K562 (cell line): ENCODE results near the gene CD101. TPM values are rescaled to one million over a fixed set of nuclear protein-coding genes. Genes with fewer than 3 reads are reported as not detected.

ENCODE experiments used
- ATAC-seq: fragments of 200-7000 bp; cut with Tn5 transposase; 3 replicates; pipeline ENCODE4 v1.9.1; 2020; ENCODE audit warnings: moderate library complexity
- BruUV-seq: library from RNA; stranded (reverse); fragments of 400-500 nt; replicated peaks from 2 replicates; lab custom pipeline; 2021; lab: Mats Ljungman, UMichigan
- CTCF ChIA-PET: fragments of 300-600 bp; formaldehyde crosslinking; extraction: SDS; loops from one replicate; lab custom pipeline; 2021; ENCODE audit warnings: low intra/inter-chr PET ratio; lab: Yijun Ruan, JAX
- POLR2A ChIA-PET: fragments of 300-600, 350-650 bp; sonication (Branson Sonifier 250); formaldehyde crosslinking; extraction: SDS; loops from one replicate; lab custom pipeline; 2021; ENCODE audit warnings: antibody characterized with exemption, inconsistent platforms; lab: Yijun Ruan, JAX
- DNase-seq, 4 experiments: peaks; one replicate each; pipeline versions ENCODE4 v3.0.0 to v3.0.0-alpha.2; 2011 to 2018; ENCODE audit warnings: low spot score in 3 of 4, mixed read lengths in 3 of 4; ENCODE audit errors: extremely low read depth in 1 of 4
- FAIRE-seq: peaks from 2 replicates; lab custom pipeline; 2011; peaks lifted over from hg19 to GRCh38; lab: Jason Lieb, UNC
- H2AFZ ChIP-seq: 2 replicates; pipeline ENCODE4 v1.6.0; 2011; ENCODE audit warnings: low read depth, low read length, control low read depth, inconsistent platforms
- H3K27ac ChIP-seq: fragments of 200-600 bp; 3 replicates; pipeline ENCODE4 v1.8.0; 2011; ENCODE audit warnings: low read depth, mild to moderate bottlenecking, control low read depth, inconsistent platforms, low read length, moderate library complexity, mixed read lengths; ENCODE audit errors: extremely low read depth
- H3K27me3 ChIP-seq, 2 experiments: fragments of 300-600 bp in 1 of 2; 2 replicates in 1 of 2; 3 replicates in 1 of 2; pipeline versions ENCODE4 v1.6.0 to v1.8.0; 2011; ENCODE audit warnings: inconsistent platforms in 2 of 2, low read length in 2 of 2, mild to moderate bottlenecking in 1 of 2, mixed read lengths in 1 of 2, moderate library complexity in 1 of 2; ENCODE audit not compliant: control insufficient read depth in 2 of 2, insufficient read depth in 2 of 2
- H3K36me3 ChIP-seq: fragments of 300-600 bp; 3 replicates; pipeline ENCODE4 v1.8.0; 2011; ENCODE audit warnings: mild to moderate bottlenecking, low read length, inconsistent platforms; ENCODE audit not compliant: control insufficient read depth, insufficient read depth
- H3K4me1 ChIP-seq, 2 experiments: fragments of 200-600 bp in 1 of 2; replicated peaks in 1 of 2; 2 replicates in 1 of 2; 3 replicates in 1 of 2; pipeline versions ENCODE4 v1.5.1 to v1.8.0; 2011; ENCODE audit warnings: inconsistent platforms in 2 of 2, low read length in 2 of 2, mild to moderate bottlenecking in 1 of 2, mixed read lengths in 1 of 2, moderate library complexity in 1 of 2; ENCODE audit not compliant: control insufficient read depth in 2 of 2, insufficient read depth in 2 of 2
- H3K4me2 ChIP-seq: 2 replicates; pipeline ENCODE4 v1.6.1; 2011; ENCODE audit warnings: low read length, control low read depth, inconsistent platforms, mixed read lengths; ENCODE audit not compliant: insufficient read depth
- H3K4me3 ChIP-seq: fragments of 200-600 bp; sonication (generic), shearing (Covaris generic); 2 replicates; pipeline ENCODE4 v1.5.1; 2016; ENCODE audit warnings: control low read depth, inconsistent platforms
- H3K79me2 ChIP-seq: fragments of 200-600 bp; 3 replicates; pipeline ENCODE4 v1.8.0; 2011; ENCODE audit warnings: low read length, inconsistent platforms; ENCODE audit not compliant: control insufficient read depth, insufficient read depth
- H3K9ac ChIP-seq, 2 experiments: 2 replicates each; pipeline versions ENCODE4 v1.6.0 to v1.6.1; 2011; ENCODE audit warnings: low read depth in 2 of 2, low read length in 2 of 2, control low read depth in 1 of 2, inconsistent platforms in 1 of 2, mild to moderate bottlenecking in 1 of 2, mixed read lengths in 1 of 2; ENCODE audit not compliant: insufficient read depth in 1 of 2
- H3K9me1 ChIP-seq: one replicate; pipeline ENCODE4 v1.6.0; 2011; ENCODE audit warnings: inconsistent platforms, mild to moderate bottlenecking, low read length, moderate library complexity; ENCODE audit not compliant: control insufficient read depth, insufficient read depth
- H3K9me3 ChIP-seq: replicated peaks from 2 replicates; pipeline ENCODE4 v1.5.1; 2011; ENCODE audit warnings: low read depth, low read length, inconsistent platforms; ENCODE audit not compliant: control insufficient read depth, insufficient read depth
- H4K20me1 ChIP-seq: replicated peaks from 2 replicates; pipeline ENCODE4 v1.6.1; 2011; ENCODE audit warnings: low read length, inconsistent platforms, mixed read lengths; ENCODE audit not compliant: control insufficient read depth, insufficient read depth
- GTF2A2 ChIP-seq: IDR thresholded peaks from 2 replicates; pipeline ENCODE4 v1.6.1; 2016; ENCODE audit warnings: mild to moderate bottlenecking, missing genetic modification characterization, missing compliant biosample characterization
- GTF2B ChIP-seq: IDR thresholded peaks from 2 replicates; pipeline ENCODE4 v1.6.1; 2011; ENCODE audit not compliant: insufficient read length; ENCODE audit errors: extremely low read depth
- HDAC1 ChIP-seq, 2 experiments: fragments of 450-650 bp; IDR thresholded peaks; 2 replicates each; pipeline ENCODE4 v1.6.1; 2016 to 2017; ENCODE audit warnings: inconsistent platforms in 1 of 2, mild to moderate bottlenecking in 1 of 2, moderate library complexity in 1 of 2
- IRF9 ChIP-seq: fragments of 450-650 bp; IDR thresholded peaks from 2 replicates; pipeline ENCODE4 v1.6.1; 2016; ENCODE audit warnings: missing biosample characterization, missing genetic modification characterization
- KDM4B ChIP-seq, 2 experiments: fragments of 450-650 bp in 1 of 2; sonication (generic) in 1 of 2; IDR thresholded peaks; 2 replicates each; pipeline ENCODE4 v1.6.1; 2016 to 2017; ENCODE audit warnings: borderline replicate concordance in 2 of 2, antibody characterized with exemption in 1 of 2, low read depth in 1 of 2, mild to moderate bottlenecking in 1 of 2
- NONO ChIP-seq, 2 experiments: fragments of 200-400 bp in 1 of 2; fragments of 450-650 bp in 1 of 2; formaldehyde crosslinking in 1 of 2; IDR thresholded peaks; 2 replicates each; pipeline ENCODE4 v1.6.1; 2017; ENCODE audit warnings: low read depth in 2 of 2, mild to moderate bottlenecking in 2 of 2, moderate library complexity in 2 of 2, low read length in 1 of 2
- NR2C1 ChIP-seq, 2 experiments: fragments of 450-650 bp; IDR thresholded peaks; 2 replicates each; pipeline ENCODE4 v1.6.1; 2017; ENCODE audit warnings: mild to moderate bottlenecking in 2 of 2, antibody characterized with exemption in 1 of 2, inconsistent platforms in 1 of 2, missing compliant biosample characterization in 1 of 2, missing genetic modification characterization in 1 of 2
- NR2F6 ChIP-seq: fragments of 450-650 bp; formaldehyde crosslinking; IDR thresholded peaks from 2 replicates; pipeline ENCODE4 v1.4.0; 2020; ENCODE audit warnings: mild to moderate bottlenecking
- SMAD3 ChIP-seq: fragments of 450-650 bp; formaldehyde crosslinking; conservative IDR thresholded peaks from 2 replicates; pipeline ENCODE4 v1.4.0; 2020; ENCODE audit warnings: mild to moderate bottlenecking
- XRCC4 ChIP-seq: IDR thresholded peaks from one replicate; pipeline ENCODE4 v1.6.1; 2011; ENCODE audit not compliant: insufficient read depth, insufficient read length; ENCODE audit errors: extremely low read depth
- YY1 ChIP-seq, 3 experiments: IDR thresholded peaks; 2 replicates each; pipeline ENCODE4 v1.6.1; 2011; ENCODE audit warnings: low read length in 2 of 3, mild to moderate bottlenecking in 2 of 3, moderate library complexity in 2 of 3, borderline replicate concordance in 1 of 3, control low read depth in 1 of 3, low read depth in 1 of 3; ENCODE audit not compliant: insufficient read depth in 3 of 3, insufficient replicate concordance in 2 of 3, control insufficient read depth in 1 of 3, insufficient read length in 1 of 3; ENCODE audit errors: extremely low read depth in 1 of 3
- ZNF212 ChIP-seq: fragments of 450-650 bp; formaldehyde crosslinking; IDR thresholded peaks from 2 replicates; pipeline ENCODE4 v1.4.0; 2020; ENCODE audit warnings: mild to moderate bottlenecking
- ZNF551 ChIP-seq: fragments of 250-450 bp; sonication (Bioruptor Pico); IDR thresholded peaks from 2 replicates; pipeline ENCODE4 v1.5.0; 2021; ENCODE audit warnings: mild to moderate bottlenecking, moderate library complexity
- ZNF57 ChIP-seq: fragments of 450-650 bp; formaldehyde crosslinking; IDR thresholded peaks from 2 replicates; pipeline ENCODE4 v1.4.0; 2020; ENCODE audit warnings: mild to moderate bottlenecking, moderate library complexity
- ZNF695 ChIP-seq: fragments of 450-650 bp; formaldehyde crosslinking; IDR thresholded peaks from 2 replicates; pipeline ENCODE4 v1.4.0; 2020; ENCODE audit warnings: mild to moderate bottlenecking, moderate library complexity
- ZNF699 ChIP-seq: fragments of 250-450 bp; sonication (Bioruptor Pico); IDR thresholded peaks from 2 replicates; pipeline ENCODE4 v1.8.0; 2021; ENCODE audit warnings: mild to moderate bottlenecking, moderate library complexity; ENCODE audit not compliant: insufficient replicate concordance
- WGBS: fragments of 100-300 bp; shearing (Covaris generic); methylation state at CpG from one replicate; pipeline ENCODE4 v1.1.6; 2016; ENCODE audit warnings: low coverage, mixed read lengths; ENCODE audit not compliant: insufficient coverage; ENCODE audit errors: missing lambda C conversion rate; 5-methylcytosine and 5-hydroxymethylcytosine counted together
- in situ Hi-C: fragments of 300-500 bp; cut with MboI; formaldehyde crosslinking; loops from 4 replicates; pipeline ENCODE4 v1.15.0; 2018; ENCODE audit warnings: inconsistent platforms, mixed read lengths
- intact Hi-C: fragments of 100-400 bp; cut with micrococcal nuclease; formaldehyde crosslinking; loops from 2 replicates; pipeline ENCODE4 v1.14.2; 2022
- polyA plus RNA-seq, 8 experiments: library from polyadenylated mRNA; depleted of rRNA in 4 of 8; stranded (reverse) in 5 of 8; unstranded in 3 of 8; fragments of >200 nt; fragmentation: Nextera tagmentation in 2 of 8; fragmentation: Illumina TruSeq in 1 of 8; extraction: Ambion mirVana in 2 of 8; extraction: Trizol in 1 of 8; gene quantifications; 2 replicates each; pipeline versions ENCODE4 v1.2.1 to v1.2.3, GENCODE V29; 2011 to 2014; ENCODE audit warnings: inconsistent platforms in 1 of 8, missing spikeins in 1 of 8
- total RNA-seq, 7 experiments: library from RNA; depleted of rRNA in 6 of 7; stranded (reverse); fragments of >200 nt in 6 of 7; fragmentation: Illumina TruSeq in 2 of 7; extraction: Trizol in 2 of 7; gene quantifications; 2 replicates each; pipeline versions ENCODE4 v1.2.1 to v1.2.3, GENCODE V29; 2011 to 2021; ENCODE audit warnings: low replicate concordance in 1 of 7

The CD101 gene
- total and polyA plus RNA-seq, 9 of the 15 experiments (the other 6 are each of a cell fraction or from before 2014, with no cell fraction given), result 0.04 to 1.1 (median 0.20) TPM

GRCh38 chr1:116958110-116958509, 43.5 kb upstream of the CD101 start:
- H2AFZ ChIP-seq, result no peak overlapping the region
- H3K36me3 ChIP-seq, result peaks cover 39% of the 10 kb centered on the region
- DNase-seq (no peak), FAIRE-seq (no peak), ATAC-seq (no peak)
- POLR2A ChIA-PET, result interaction anchor here (0.6 to 1.4 kb wide), 4 partner anchors 10 to 133 kb away, joined by 3 read pairs; no protein-coding TSS in a partner anchor
- no peak for TF ChIP-seq ZNF551
- TF ChIP-seq ZNF699 (CRISPR knock-in tag), result no peak
- TF ChIP-seq SMAD3 (CRISPR knock-in tag), result no peak
- no peak for TF ChIP-seq NR2C1 (IDR thresholded peaks at IDR 0.05)
- TF ChIP-seq NR2C1 (tag; IDR thresholded peaks at IDR 0.05), result no peak
- TF ChIP-seq NR2F6, result no peak
- no peak for TF ChIP-seq ZNF57 (CRISPR knock-in tag)
- TF ChIP-seq GTF2B, result no peak
- TF ChIP-seq IRF9, result no peak
- TF ChIP-seq NONO (IDR thresholded peaks at IDR 0.05; ENCODE audit: low read depth in 2 of 2, low read length in 1 of 2), result no peak
- TF ChIP-seq ZNF212 (CRISPR knock-in tag), result no peak
- no peak for TF ChIP-seq KDM4B (IDR thresholded peaks at IDR 0.05; ENCODE audit: borderline replicate concordance in 2 of 2, low read depth in 1 of 2)
- TF ChIP-seq YY1 (IDR thresholded peaks at IDR 0.05; ENCODE audit: borderline replicate concordance in 1 of 3, control insufficient read depth in 1 of 3, extremely low read depth in 1 of 3, insufficient read depth in 3 of 3, insufficient read length in 1 of 3, insufficient replicate concordance in 2 of 3, low read depth in 1 of 3, low read length in 2 of 3), result no peak
- TF ChIP-seq HDAC1 (IDR thresholded peaks at IDR 0.05), result no peak
- no peak for TF ChIP-seq GTF2A2 (tag)
- TF ChIP-seq XRCC4, result no peak
- TF ChIP-seq ZNF695 (CRISPR knock-in tag), result no peak
- H3K9me1 ChIP-seq, result no peaks in the 10 kb centered on the region
- in situ Hi-C loops (no loop called here), intact Hi-C loops (no loop called here)
- H3K79me2 ChIP-seq, result no peaks in the 10 kb centered on the region
- no peaks in the 10 kb centered on the region for H3K4me1 ChIP-seq
- no peak overlapping the region for H3K9ac ChIP-seq
- no peak overlapping the region for H3K4me2 ChIP-seq
- no peak overlapping the region for H3K4me3 ChIP-seq
- H3K27me3 ChIP-seq, result no peaks in the 10 kb centered on the region
- no TSS peak for BruUV-seq
- 72% methylated on average over 4 of the region's 4 CpGs for WGBS
- H3K27ac ChIP-seq, result no peak overlapping the region
- H4K20me1 ChIP-seq, result no peaks in the 10 kb centered on the region
- H3K9me3 ChIP-seq, result no peaks in the 10 kb centered on the region
- CTCF ChIA-PET, result no interaction called here
